ENCODE measurements around the gene KIF6.

DNA sequence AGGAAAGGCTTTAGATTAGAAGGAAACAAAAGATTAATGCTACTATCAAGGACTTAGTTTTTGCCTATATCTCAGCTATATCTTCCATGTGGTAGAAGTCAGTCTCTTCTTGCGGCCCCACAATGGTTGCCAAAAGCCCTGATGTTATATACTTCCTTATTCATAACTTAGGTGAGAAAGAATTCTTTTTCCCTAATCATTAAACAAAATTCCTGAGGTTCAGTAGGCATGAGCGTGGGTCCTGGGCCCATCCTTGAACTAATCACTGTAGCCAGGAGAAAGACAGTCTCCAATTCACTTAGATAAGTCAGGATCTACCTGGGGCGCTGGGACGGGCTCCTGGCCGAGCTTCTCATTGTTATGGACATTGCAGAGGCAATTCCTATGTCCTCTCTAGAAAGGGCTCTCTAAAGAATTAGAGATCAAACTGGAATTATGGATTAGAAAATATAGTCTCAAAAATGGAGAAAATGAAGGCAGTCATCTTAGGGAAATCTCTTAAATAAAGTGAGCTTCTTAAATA, 134.3 kb downstream of the KIF6 start:
- TF ChIP-seq CTCF (IDR thresholded peaks at IDR 0.05) (no peak), POLR2A (IDR thresholded peaks at IDR 0.05) (no peak), POLR2AphosphoS5 (IDR thresholded peaks at IDR 0.05) (no peak)
